RWPE1 (cell line): ENCODE results near the gene ONECUT2.

ENCODE experiments used
- CTCF ChIA-PET: fragments of 350-600 bp; sonication (Branson Sonifier 250); formaldehyde crosslinking; extraction: SDS; loops from one replicate; lab custom pipeline; 2021; lab: Yijun Ruan, JAX
- POLR2A ChIA-PET: fragments of 400-600 bp; formaldehyde crosslinking; extraction: SDS; loops from one replicate; lab custom pipeline; 2020; ENCODE audit warnings: antibody characterized with exemption; ENCODE audit not compliant: low non-redundant PET; lab: Yijun Ruan, JAX
- DNase-seq: peaks from one replicate; pipeline ENCODE4 v3.0.0; 2012; ENCODE audit warnings: low spot score
- H3K27ac ChIP-seq: fragments of 450-650 bp; 2 replicates; pipeline ENCODE4 v1.5.1; 2017
- TF ChIP-seq, protein P1 (sequence below): fragments of 450-650 bp; conservative IDR thresholded peaks from 2 replicates; pipeline ENCODE4 v1.5.1; 2017; ENCODE audit warnings: low read depth, mild to moderate bottlenecking

Gene ONECUT2

GRCh38 chr18:57466307-57466706 lies 31.1 kb downstream of the ONECUT2 start:
- POLR2A ChIA-PET = no interaction called here
- CTCF ChIA-PET = no interaction called here
- H3K27ac ChIP-seq = no peak overlapping the region
- DNase-seq = no peak
- TF ChIP-seq, protein P1, sequence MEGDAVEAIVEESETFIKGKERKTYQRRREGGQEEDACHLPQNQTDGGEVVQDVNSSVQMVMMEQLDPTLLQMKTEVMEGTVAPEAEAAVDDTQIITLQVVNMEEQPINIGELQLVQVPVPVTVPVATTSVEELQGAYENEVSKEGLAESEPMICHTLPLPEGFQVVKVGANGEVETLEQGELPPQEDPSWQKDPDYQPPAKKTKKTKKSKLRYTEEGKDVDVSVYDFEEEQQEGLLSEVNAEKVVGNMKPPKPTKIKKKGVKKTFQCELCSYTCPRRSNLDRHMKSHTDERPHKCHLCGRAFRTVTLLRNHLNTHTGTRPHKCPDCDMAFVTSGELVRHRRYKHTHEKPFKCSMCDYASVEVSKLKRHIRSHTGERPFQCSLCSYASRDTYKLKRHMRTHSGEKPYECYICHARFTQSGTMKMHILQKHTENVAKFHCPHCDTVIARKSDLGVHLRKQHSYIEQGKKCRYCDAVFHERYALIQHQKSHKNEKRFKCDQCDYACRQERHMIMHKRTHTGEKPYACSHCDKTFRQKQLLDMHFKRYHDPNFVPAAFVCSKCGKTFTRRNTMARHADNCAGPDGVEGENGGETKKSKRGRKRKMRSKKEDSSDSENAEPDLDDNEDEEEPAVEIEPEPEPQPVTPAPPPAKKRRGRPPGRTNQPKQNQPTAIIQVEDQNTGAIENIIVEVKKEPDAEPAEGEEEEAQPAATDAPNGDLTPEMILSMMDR = no peak

DNA sequence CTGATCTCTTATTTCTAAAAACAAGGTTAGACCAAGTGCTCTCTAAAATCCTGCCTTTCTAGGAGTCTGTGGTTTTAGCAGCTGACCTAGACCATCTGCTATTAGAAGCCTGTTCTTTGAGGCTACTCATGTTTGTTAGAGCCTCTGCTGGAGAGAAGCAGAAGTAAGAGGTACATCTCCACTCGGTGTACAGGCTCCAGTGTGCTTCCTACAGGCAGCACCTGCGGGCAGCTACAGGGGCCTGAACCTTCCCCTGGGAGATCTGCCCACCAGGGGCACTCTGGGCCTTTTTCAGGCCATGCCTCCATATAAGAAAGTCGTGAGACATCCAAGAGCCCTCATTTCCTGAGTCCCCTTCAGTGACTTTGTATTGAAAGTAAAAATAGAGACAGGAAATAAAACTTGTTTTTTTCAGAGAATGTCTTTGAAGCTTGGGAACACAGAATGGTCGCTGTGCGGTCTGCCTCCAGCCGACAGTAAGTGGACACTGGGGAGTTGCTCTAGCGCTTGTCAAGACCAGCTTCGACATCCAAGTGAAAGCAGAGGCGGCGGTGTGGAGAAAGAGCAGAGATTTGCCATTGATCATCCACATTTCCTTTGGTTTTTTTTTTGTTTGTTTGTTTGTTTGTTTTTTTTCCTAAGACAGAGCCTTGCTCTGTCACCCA lies 31.7 kb downstream of the ONECUT2 start:
- TF ChIP-seq, protein P1 = no peak
- ChIA-PET POLR2A (no interaction called here), CTCF (interaction anchor here (0.6 kb wide), 1 partner anchor 700 kb away, joined by 7 read pairs; no protein-coding TSS in a partner anchor)
- no peak for DNase-seq
- no peak overlapping the region for H3K27ac ChIP-seq

- H3K27ac ChIP-seq = no peak overlapping the region
- TF ChIP-seq, protein P1 = no peak
- CTCF ChIA-PET = no interaction called here
- DNase-seq = no peak
- POLR2A ChIA-PET = no interaction called here
These were observed 34.7 kb downstream of the ONECUT2 start for GRCh38 chr18:57469884-57470283.

GRCh38 chr18:57475408-57475807 lies 40.2 kb downstream of the ONECUT2 start:
- H3K27ac ChIP-seq = no peak overlapping the region
- CTCF ChIA-PET = interaction anchor here (0.7 kb wide), 1 partner anchor 384 kb away, joined by 4 read pairs; no protein-coding TSS in a partner anchor
- TF ChIP-seq, protein P1 = no peak
- DNase-seq = no peak
- POLR2A ChIA-PET = no interaction called here

GRCh38 chr18:57475903-57476302 lies 40.7 kb downstream of the ONECUT2 start:
- H3K27ac ChIP-seq = no peak overlapping the region
- no peak for DNase-seq
- ChIA-PET CTCF (no interaction called here), POLR2A (no interaction called here)
- TF ChIP-seq, protein P1 = no peak

- ChIA-PET POLR2A (no interaction called here), CTCF (no interaction called here)
- TF ChIP-seq, protein P1 = no peak
- no peak overlapping the region for H3K27ac ChIP-seq
- DNase-seq = no peak
These were observed 45.6 kb downstream of the ONECUT2 start for GRCh38 chr18:57480733-57481132.
